ENCODE results near the gene IFNG.
"Not testable (repeated sequence)": the region's sequence is repeated elsewhere in the genome, so short reads cannot be mapped to it uniquely, and the experiment has no call there.

IFNG gene

GRCh38 chr12:68189821-68190242, 30.3 kb upstream of the IFNG start:
- peak overlapping the region in 2 of 11 experiments; percentile 35 to 68; a peak in 4 of 22 replicates for H3K4me2 ChIP-seq
- TF ChIP-seq Cebpa-rat (IDR thresholded peaks at IDR 0.05): no peak
- no peaks in the 10 kb centered on the region for H4K20me1 ChIP-seq

GRCh38 chr12:68185598-68185997, 26.1 kb upstream of the IFNG start:
- Histone ChIP-seq H3K9ac (no peak overlapping the region), H4K20me1 (no peaks in the 10 kb centered on the region), H3K27me3 (peaks cover 0 to 42% (median 0%) of the 10 kb centered on the region in 11 experiments; a peak in 6 of 22 replicates), H3K9me3 (replicated peaks in 1 of 11) (no peaks in the 10 kb centered on the region), H3K4me1 (peaks cover 15 to 26% (median 16%) of the 10 kb centered on the region in 10 experiments; a peak in 19 of 20 replicates), H3K27ac (no peak overlapping the region), H3K4me2 (peak overlapping the region in 2 of 11 experiments; percentile 5 to 12; a peak in 2 of 22 replicates), H3K4me3 (no peak overlapping the region), H3K36me3 (no peaks in the 10 kb centered on the region)
- no peak for TF ChIP-seq Cebpa-rat (IDR thresholded peaks at IDR 0.05)

More at GRCh38 chr12:68189821-68190242, 30.3 kb upstream of the IFNG start:
- Histone ChIP-seq H3K4me1 (peaks cover 0 to 12% (median 0%) of the 10 kb centered on the region in 10 experiments; a peak in 3 of 20 replicates), H3K27me3 (peaks cover 0 to 62% (median 0%) of the 10 kb centered on the region in 11 experiments; a peak in 6 of 22 replicates), H3K9me3 (replicated peaks in 1 of 11) (peaks cover 0 to 5% (median 0%) of the 10 kb centered on the region in 11 experiments; a peak in 1 of 22 replicates), H3K36me3 (no peaks in the 10 kb centered on the region), H3K9ac (no peak overlapping the region), H3K27ac (no peak overlapping the region), H3K4me3 (no peak overlapping the region)

GRCh38 chr12:68180792-68181744, 21.5 kb upstream of the IFNG start:
- Histone ChIP-seq H3K9me3 (replicated peaks in 1 of 11) (no peaks in the 10 kb centered on the region), H3K27ac (peak overlapping the region in 6 of 11 experiments; percentile 10 to 63 (median 56); a peak in 10 of 22 replicates), H4K20me1 (no peaks in the 10 kb centered on the region), H3K9ac (peak overlapping the region in 3 of 11 experiments; percentile 8 to 56 (median 41); a peak in 4 of 22 replicates), H3K4me3 (no peak overlapping the region), H3K4me1 (peaks cover 7 to 22% (median 20%) of the 10 kb centered on the region in 10 experiments; a peak in 19 of 20 replicates), H3K36me3 (no peaks in the 10 kb centered on the region), H3K27me3 (peaks cover 0 to 15% (median 0%) of the 10 kb centered on the region in 11 experiments; a peak in 3 of 22 replicates), H3K4me2 (peak overlapping the region; percentile 46 to 87 (median 65); a peak in 21 of 22 replicates)
- TF ChIP-seq Cebpa-rat (IDR thresholded peaks at IDR 0.05): peak in 4 of 11 experiments; percentile 37 to 85 (median 62); a peak in 6 of 22 replicates

GRCh38 chr12:68178774-68179439, 19.4 kb upstream of the IFNG start:
- peaks cover 0 to 5% (median 0%) of the 10 kb centered on the region in 11 experiments; a peak in 2 of 22 replicates for H3K9me3 ChIP-seq (replicated peaks in 1 of 11)
- H3K36me3 ChIP-seq: no peaks in the 10 kb centered on the region
- peaks cover 7 to 29% (median 26%) of the 10 kb centered on the region in 10 experiments; a peak in 19 of 20 replicates for H3K4me1 ChIP-seq
- H3K27me3 ChIP-seq: no peaks in the 10 kb centered on the region
- H4K20me1 ChIP-seq: no peaks in the 10 kb centered on the region
- H3K4me2 ChIP-seq: no peak overlapping the region
- TF ChIP-seq Cebpa-rat (IDR thresholded peaks at IDR 0.05): no peak
- H3K4me3 ChIP-seq: no peak overlapping the region
- no peak overlapping the region for H3K9ac ChIP-seq
- no peak overlapping the region for H3K27ac ChIP-seq

- H4K20me1 ChIP-seq: no peaks in the 10 kb centered on the region
- no peak overlapping the region for H3K4me2 ChIP-seq
- no peaks in the 10 kb centered on the region for H3K36me3 ChIP-seq
- no peaks in the 10 kb centered on the region for H3K27me3 ChIP-seq
- no peak overlapping the region for H3K4me3 ChIP-seq
- H3K27ac ChIP-seq: no peak overlapping the region
- H3K9ac ChIP-seq: no peak overlapping the region
- H3K9me3 ChIP-seq (replicated peaks in 1 of 11): peaks cover 0 to 5% (median 0%) of the 10 kb centered on the region in 11 experiments; a peak in 2 of 22 replicates
- no peak for TF ChIP-seq Cebpa-rat (IDR thresholded peaks at IDR 0.05)
- peaks cover 7 to 29% (median 26%) of the 10 kb centered on the region in 10 experiments; a peak in 19 of 20 replicates for H3K4me1 ChIP-seq
Measured at GRCh38 chr12:68178184-68178583, 18.6 kb upstream of the IFNG start.

- Histone ChIP-seq H3K9ac (no peak overlapping the region), H3K4me1 (peaks cover 7 to 29% (median 26%) of the 10 kb centered on the region in 10 experiments; a peak in 19 of 20 replicates), H3K4me2 (no peak overlapping the region), H3K27ac (no peak overlapping the region), H3K9me3 (replicated peaks in 1 of 11) (peaks cover 0 to 5% (median 0%) of the 10 kb centered on the region in 11 experiments; a peak in 3 of 22 replicates), H4K20me1 (no peaks in the 10 kb centered on the region), H3K4me3 (no peak overlapping the region), H3K36me3 (no peaks in the 10 kb centered on the region), H3K27me3 (no peaks in the 10 kb centered on the region)
- no peak for TF ChIP-seq Cebpa-rat (IDR thresholded peaks at IDR 0.05)
Measured at GRCh38 chr12:68177562-68177961, 18.0 kb upstream of the IFNG start.

GRCh38 chr12:68176257-68176656, 16.7 kb upstream of the IFNG start:
- H3K4me2 ChIP-seq: peak overlapping the region in 6 of 11 experiments; percentile 1 to 55 (median 28); a peak in 6 of 22 replicates
- TF ChIP-seq Cebpa-rat (IDR thresholded peaks at IDR 0.05): no peak

GRCh38 chr12:68175557-68176061, 16.1 kb upstream of the IFNG start:
- Histone ChIP-seq H3K4me1 (peaks cover 0 to 13% (median 10%) of the 10 kb centered on the region in 10 experiments; a peak in 18 of 20 replicates), H3K36me3 (no peaks in the 10 kb centered on the region), H3K4me3 (no peak overlapping the region), H3K27me3 (no peaks in the 10 kb centered on the region), H4K20me1 (no peaks in the 10 kb centered on the region), H3K27ac (no peak overlapping the region), H3K4me2 (peak overlapping the region in 7 of 11 experiments; percentile 1 to 55 (median 28); a peak in 10 of 22 replicates), H3K9me3 (replicated peaks in 1 of 11) (peaks cover 0 to 5% (median 0%) of the 10 kb centered on the region in 11 experiments; a peak in 3 of 22 replicates), H3K9ac (no peak overlapping the region)
- no peak for TF ChIP-seq Cebpa-rat (IDR thresholded peaks at IDR 0.05)

More at GRCh38 chr12:68176257-68176656, 16.7 kb upstream of the IFNG start:
- H3K4me3 ChIP-seq: no peak overlapping the region
- no peak overlapping the region for H3K9ac ChIP-seq
- H3K27me3 ChIP-seq: no peaks in the 10 kb centered on the region
- H4K20me1 ChIP-seq: no peaks in the 10 kb centered on the region
- H3K9me3 ChIP-seq (replicated peaks in 1 of 11): peaks cover 0 to 5% (median 0%) of the 10 kb centered on the region in 11 experiments; a peak in 3 of 22 replicates
- no peaks in the 10 kb centered on the region for H3K36me3 ChIP-seq
- H3K4me1 ChIP-seq: peaks cover 3 to 19% (median 16%) of the 10 kb centered on the region in 10 experiments; a peak in 19 of 20 replicates
- no peak overlapping the region for H3K27ac ChIP-seq

GRCh38 chr12:68174761-68175160, 15.2 kb upstream of the IFNG start:
- peaks cover 0 to 11% (median 7%) of the 10 kb centered on the region in 10 experiments; a peak in 12 of 20 replicates for H3K4me1 ChIP-seq
- not testable (repeated sequence) for H3K4me3 ChIP-seq; H3K4me2 ChIP-seq; H4K20me1 ChIP-seq; H3K9me3 ChIP-seq (replicated peaks in 1 of 11); H3K9ac ChIP-seq; H3K27ac ChIP-seq; H3K36me3 ChIP-seq; H3K27me3 ChIP-seq
